Ovary (tissue), 9 donors: ENCODE results near the gene ADAMTS17. TPM values are rescaled to one million over a fixed set of nuclear protein-coding genes. Genes with fewer than 3 reads are reported as not detected.
A peak's percentile ranks its signal among the peaks of the same experiment; 100 is the strongest.

ENCODE experiments used
- DNase-seq, 5 donors: peaks; one replicate each; pipeline ENCODE4 v3.0.0-alpha.2; 2019 to 2020
- H3K27ac ChIP-seq, 2 donors: fragments of 200-600 bp; one replicate each; pipeline versions ENCODE4 v1.5.1 to v1.8.0; 2019 to 2022
- H3K27me3 ChIP-seq: fragments of 200-600 bp; one replicate; pipeline ENCODE4 v1.8.0; 2022
- H3K36me3 ChIP-seq: fragments of 200-600 bp; sonication (generic); one replicate; pipeline ENCODE4 v1.5.1; 2019
- H3K4me1 ChIP-seq: one replicate; pipeline ENCODE4 v1.8.1; 2013; ENCODE audit warnings: mild to moderate bottlenecking, moderate library complexity; ENCODE audit not compliant: insufficient read depth
- H3K4me3 ChIP-seq: fragments of 200-600 bp; sonication (generic); one replicate; pipeline ENCODE4 v1.5.1; 2017
- H3K9me3 ChIP-seq, 2 donors: fragments of 200-600 bp in 1 of 2; sonication (generic) in 1 of 2; one replicate each; pipeline versions ENCODE4 v1.5.1 to v1.8.1; 2013 to 2019; ENCODE audit warnings: mild to moderate bottlenecking in 1 of 2, moderate library complexity in 1 of 2
- CTCF ChIP-seq, 3 donors: fragments of 450-650 bp in 2 of 3; fragments of 200-600 bp in 1 of 3; IDR thresholded peaks; one replicate each; pipeline versions ENCODE4 v1.5.1 to v1.8.0; 2016 to 2022; ENCODE audit warnings: antibody characterized with exemption in 3 of 3, mild to moderate bottlenecking in 1 of 3
- EP300 ChIP-seq: sonication (generic); formaldehyde crosslinking; IDR thresholded peaks from one replicate; pipeline ENCODE4 v1.6.1; 2017; ENCODE audit warnings: antibody characterized with exemption
- POLR2A ChIP-seq: fragments of 450-650 bp; IDR thresholded peaks from one replicate; pipeline ENCODE4 v1.6.1; 2017; ENCODE audit warnings: antibody characterized with exemption, mild to moderate bottlenecking, moderate library complexity
- WGBS, 3 donors: extraction: QIAGEN DNeasy Blood & Tissue Kit in 1 of 3; methylation state at CpG; one replicate each; pipeline versions ENCODE4 v1.1.5 to v1.1.7; 2013 to 2017; 5-methylcytosine and 5-hydroxymethylcytosine counted together
- intact Hi-C, 4 donors: fragments of 100-400 bp; cut with DNase I; formaldehyde crosslinking; loops; one replicate each; pipeline versions ENCODE4 v1.11.0 to v1.15.1; 2022 to 2023
- polyA plus RNA-seq, 2 donors: library from polyadenylated mRNA; stranded (reverse); fragments of 200-250 nt in 1 of 2; fragments of 350-450 nt in 1 of 2; fragmentation: Illumina TruSeq in 1 of 2; extraction: RNeasy Lipid Tissue Mini Kit (QIAGEN cat#74804) in 1 of 2; gene quantifications; one replicate each; pipeline ENCODE4 v1.2.3, GENCODE V29; 2013 to 2014
- total RNA-seq, 7 donors: library from RNA; depleted of rRNA in 2 of 7; stranded (reverse); fragments of >200 nt in 2 of 7; fragmentation: NEBNext Ultra II Directional in 3 of 7; extraction: Animal tissue kit (Norgen Biotek cat#: 25700) in 3 of 7; gene quantifications; one replicate each; pipeline versions ENCODE4 v1.1.0 to v1.2.4, GENCODE V29; 2016 to 2023
- donor health status: DM: no; HTN: no; CAD: no; lungs with moderate emphysema.
- donor health status: DM: no; HTN: no; CAD: no.
- donor health status: Bipolar disorder and iron deficiency.
- donor health status: DM: yes; HTN: yes; CAD: no.
- donor health status: DM: no; HTN: no; CAD: no.
- donor health status: DM: yes; HTN: yes; CAD: no.

ADAMTS17 gene
- total and polyA plus RNA-seq, 9 donors = 1.3 to 11.3 (median 5.9) TPM

- TF ChIP-seq POLR2A (no peak), CTCF (IDR thresholded peaks at IDR 0.05) (no peak), EP300 (no peak)
- no peak for DNase-seq
- peaks cover 0 to 4% of the 10 kb centered on the region in 2 donors for H3K9me3 ChIP-seq
- WGBS, 3 donors = 95 to 97% (median 96%) methylated on average over 2 of the region's 2 CpGs
- intact Hi-C loops = no loop called here
- no peaks in the 10 kb centered on the region for H3K4me1 ChIP-seq
- H3K36me3 ChIP-seq = no peaks in the 10 kb centered on the region
- H3K27me3 ChIP-seq = no peaks in the 10 kb centered on the region
- no peak overlapping the region for H3K4me3 ChIP-seq
- H3K27ac ChIP-seq = no peak overlapping the region
Observed at GRCh38 chr15:100026041-100026440, 315.7 kb downstream of the ADAMTS17 start.

- intact Hi-C loops = no loop called here
- no peak overlapping the region for H3K27ac ChIP-seq
- 8 to 13% (median 11%) methylated on average over 4 of the region's 4 CpGs for WGBS, 3 donors
- H3K4me3 ChIP-seq = no peak overlapping the region
- no peaks in the 10 kb centered on the region for H3K27me3 ChIP-seq
- no peaks in the 10 kb centered on the region for H3K4me1 ChIP-seq
- TF ChIP-seq CTCF (IDR thresholded peaks at IDR 0.05) = no peak
- TF ChIP-seq EP300 = no peak
- peaks cover 0 to 3% of the 10 kb centered on the region in 2 donors for H3K9me3 ChIP-seq
- H3K36me3 ChIP-seq = no peaks in the 10 kb centered on the region
- DNase-seq = no peak
Observed at GRCh38 chr15:100022806-100023205, 319.0 kb downstream of the ADAMTS17 start.

- H3K4me3 ChIP-seq = no peak overlapping the region
- 11 to 15% (median 14%) methylated on average over 5 of the region's 5 CpGs for WGBS, 3 donors
- no peaks in the 10 kb centered on the region for H3K27me3 ChIP-seq
- no peaks in the 10 kb centered on the region for H3K9me3 ChIP-seq
- no peak for TF ChIP-seq CTCF (IDR thresholded peaks at IDR 0.05)
- no peak for TF ChIP-seq POLR2A
- TF ChIP-seq EP300 = no peak
- intact Hi-C loops = no loop called here
- no peak for DNase-seq
- H3K4me1 ChIP-seq = no peaks in the 10 kb centered on the region
- H3K27ac ChIP-seq = no peak overlapping the region
- no peaks in the 10 kb centered on the region for H3K36me3 ChIP-seq
Observed at GRCh38 chr15:100022391-100022790, 319.4 kb downstream of the ADAMTS17 start.

- Histone ChIP-seq H3K4me3 (no peak overlapping the region), H3K27ac (no peak overlapping the region), H3K27me3 (no peaks in the 10 kb centered on the region), H3K4me1 (no peaks in the 10 kb centered on the region), H3K9me3 (no peaks in the 10 kb centered on the region), H3K36me3 (no peaks in the 10 kb centered on the region)
- DNase-seq = peak in 1 of 5 donors; percentile 58
- TF ChIP-seq EP300 (no peak), POLR2A (no peak), CTCF (IDR thresholded peaks at IDR 0.05) (no peak)
- 61 to 76% (median 74%) methylated on average over 6 of the region's 6 CpGs for WGBS, 3 donors
- intact Hi-C loops = no loop called here
Observed at GRCh38 chr15:100021653-100022052, 320.1 kb downstream of the ADAMTS17 start.

GRCh38 chr15:100020614-100021013, 321.2 kb downstream of the ADAMTS17 start:
- Histone ChIP-seq H3K27ac (no peak overlapping the region), H3K9me3 (no peaks in the 10 kb centered on the region), H3K4me1 (no peaks in the 10 kb centered on the region), H3K27me3 (no peaks in the 10 kb centered on the region), H3K4me3 (no peak overlapping the region), H3K36me3 (no peaks in the 10 kb centered on the region)
- no peak for DNase-seq
- WGBS, 3 donors = 86 to 97% (median 94%) methylated on average over 6 of the region's 6 CpGs
- intact Hi-C loops = no loop called here
- TF ChIP-seq CTCF (IDR thresholded peaks at IDR 0.05) (no peak), EP300 (no peak), POLR2A (no peak)
